HG02642 (cell line): ENCODE measurements around the gene MTMR4.
"Not testable (repeated sequence)": the region's sequence is repeated elsewhere in the genome, so short reads cannot be mapped to it uniquely, and the experiment has no call there.

Experiments used
- ATAC-seq: cut with Tn5 transposase; IDR thresholded peaks from one replicate; pipeline ENCODE4 v1.9.1; 2021; ENCODE audit warnings: mild to moderate bottlenecking; ENCODE audit not compliant: unreplicated experiment, poor library complexity

Gene MTMR4

GRCh38 chr17:58527949-58528348 is 13.5 kb upstream of the MTMR4 start:
- ATAC-seq: no peak

- ATAC-seq: no peak
These were observed 12.9 kb upstream of the MTMR4 start for GRCh38 chr17:58527306-58527705.

- ATAC-seq: no peak
These were observed 10.8 kb upstream of the MTMR4 start for GRCh38 chr17:58525239-58525638.

GRCh38 chr17:58521680-58522079 is 7.2 kb upstream of the MTMR4 start:
- no peak for ATAC-seq

GRCh38 chr17:58520843-58521430 is 6.5 kb upstream of the MTMR4 start:
- ATAC-seq: no peak

- ATAC-seq: peak; percentile 81
These were observed 3.6 kb upstream of the MTMR4 start for GRCh38 chr17:58517928-58518609.

- no peak for ATAC-seq
These were observed 3.0 kb upstream of the MTMR4 start for GRCh38 chr17:58517378-58517927.

- ATAC-seq: no peak
These were observed 2.4 kb upstream of the MTMR4 start for GRCh38 chr17:58516644-58517377.

GRCh38 chr17:58515286-58515685 is 848 bp upstream of the MTMR4 start:
- no peak for ATAC-seq

GRCh38 chr17:58514770-58515157 is 326 bp upstream of the MTMR4 start:
- no peak for ATAC-seq

GRCh38 chr17:58513267-58513964 is 1.0 kb downstream of the MTMR4 start:
- no peak for ATAC-seq

GRCh38 chr17:58510075-58510474 is 4.4 kb downstream of the MTMR4 start:
- no peak for ATAC-seq

- no peak for ATAC-seq
These were observed 5.9 kb downstream of the MTMR4 start for GRCh38 chr17:58508341-58509067.

GRCh38 chr17:58507123-58507634 is 7.3 kb downstream of the MTMR4 start:
- ATAC-seq: no peak

- ATAC-seq: no peak
These were observed 7.9 kb downstream of the MTMR4 start for GRCh38 chr17:58506354-58507080.

GRCh38 chr17:58504826-58505351 is 9.5 kb downstream of the MTMR4 start:
- peak; percentile 78 for ATAC-seq

GRCh38 chr17:58503866-58504265 is 10.6 kb downstream of the MTMR4 start:
- ATAC-seq: no peak

- ATAC-seq: not testable (repeated sequence)
These were observed 11.3 kb downstream of the MTMR4 start for GRCh38 chr17:58503134-58503533.

- ATAC-seq: no peak
These were observed 13.0 kb downstream of the MTMR4 start for GRCh38 chr17:58501451-58501850.
